ENCODE results near the gene FBXO9. TPM values are rescaled to one million over a fixed set of nuclear protein-coding genes. Genes with fewer than 3 reads are reported as not detected.

FBXO9 gene
- total RNA-seq, 2 experiments from 2014 or later, result 40.8 to 41.6 TPM

GRCh38 chr6:53113742-53114141, 48.5 kb downstream of the FBXO9 start:
- CTCF ChIA-PET, result no interaction called here
- ATAC-seq (no peak), DNase-seq (no peak)
- Mint-ChIP-seq H3K36me3 (ENCODE audit: low read depth) (no peaks in the 10 kb centered on the region), H3K27ac (no peak overlapping the region), H3K9me3 (peaks cover 7% of the 10 kb centered on the region), H3K4me1 (ENCODE audit: low read depth) (peaks cover 7% of the 10 kb centered on the region), H3K4me3 (no peak overlapping the region), H3K27me3 (no peaks in the 10 kb centered on the region)
- no peak for TF ChIP-seq CTCF (IDR thresholded peaks at IDR 0.05)
- POLR2A ChIA-PET, result interaction anchor here (1.3 kb wide), 2 partner anchors 12 to 19 kb away, joined by 4 read pairs; no protein-coding TSS in a partner anchor
- intact Hi-C loops (cut with micrococcal nuclease), result no loop called here

- no peaks in the 10 kb centered on the region for H3K27me3 Mint-ChIP-seq
- H3K36me3 Mint-ChIP-seq (ENCODE audit: low read depth), result no peaks in the 10 kb centered on the region
- peaks cover 7% of the 10 kb centered on the region for H3K9me3 Mint-ChIP-seq
- no peak overlapping the region for H3K4me3 Mint-ChIP-seq
- H3K4me1 Mint-ChIP-seq (ENCODE audit: low read depth), result peaks cover 7% of the 10 kb centered on the region
- CTCF ChIA-PET, result interaction anchor here (0.7 kb wide), 1 partner anchor 369 kb away, joined by 3 read pairs; no protein-coding TSS in a partner anchor
- intact Hi-C loops (cut with micrococcal nuclease), result no loop called here
- no peak for ATAC-seq
- H3K27ac Mint-ChIP-seq, result no peak overlapping the region
- no peak for DNase-seq
- TF ChIP-seq CTCF (IDR thresholded peaks at IDR 0.05), result no peak
- POLR2A ChIA-PET, result no interaction called here
Observed at GRCh38 chr6:53115113-53115512, 49.9 kb downstream of the FBXO9 start.

GRCh38 chr6:53115741-53116140, 50.5 kb downstream of the FBXO9 start:
- H3K4me1 Mint-ChIP-seq (ENCODE audit: low read depth), result peaks cover 7% of the 10 kb centered on the region
- H3K27ac Mint-ChIP-seq, result no peak overlapping the region
- POLR2A ChIA-PET, result interaction anchor here (0.6 kb wide), 1 partner anchor 194 kb away, joined by 3 read pairs; no protein-coding TSS in a partner anchor
- no peaks in the 10 kb centered on the region for H3K36me3 Mint-ChIP-seq (ENCODE audit: low read depth)
- no peak for DNase-seq
- intact Hi-C loops (cut with micrococcal nuclease), result no loop called here
- no peak for TF ChIP-seq CTCF (IDR thresholded peaks at IDR 0.05)
- peaks cover 7% of the 10 kb centered on the region for H3K9me3 Mint-ChIP-seq
- no peak overlapping the region for H3K4me3 Mint-ChIP-seq
- no peak for ATAC-seq
- CTCF ChIA-PET, result no interaction called here
- H3K27me3 Mint-ChIP-seq, result no peaks in the 10 kb centered on the region

- Mint-ChIP-seq H3K9me3 (peaks cover 7% of the 10 kb centered on the region), H3K4me1 (ENCODE audit: low read depth) (no peaks in the 10 kb centered on the region), H3K36me3 (ENCODE audit: low read depth) (no peaks in the 10 kb centered on the region), H3K27ac (no peak overlapping the region), H3K27me3 (no peaks in the 10 kb centered on the region), H3K4me3 (no peak overlapping the region)
- POLR2A ChIA-PET, result interaction anchor here (0.9 kb wide), 1 partner anchor 165 kb away, joined by 3 read pairs; no protein-coding TSS in a partner anchor
- TF ChIP-seq CTCF (IDR thresholded peaks at IDR 0.05), result no peak
- DNase-seq (no peak), ATAC-seq (no peak)
- CTCF ChIA-PET, result interaction anchor here (1.4 kb wide), 1 partner anchor 13 kb away, joined by 4 read pairs; no protein-coding TSS in a partner anchor
- intact Hi-C loops (cut with micrococcal nuclease), result no loop called here
Observed at GRCh38 chr6:53119349-53119748, 54.1 kb downstream of the FBXO9 start.

GRCh38 chr6:53119772-53120409, 54.7 kb downstream of the FBXO9 start:
- no peak overlapping the region for H3K4me3 Mint-ChIP-seq
- no peaks in the 10 kb centered on the region for H3K36me3 Mint-ChIP-seq (ENCODE audit: low read depth)
- H3K27me3 Mint-ChIP-seq, result no peaks in the 10 kb centered on the region
- DNase-seq (no peak), ATAC-seq (no peak)
- no peaks in the 10 kb centered on the region for H3K4me1 Mint-ChIP-seq (ENCODE audit: low read depth)
- POLR2A ChIA-PET, result interaction anchor here (0.9 kb wide), 1 partner anchor 164 kb away, joined by 3 read pairs; no protein-coding TSS in a partner anchor
- intact Hi-C loops (cut with micrococcal nuclease), result no loop called here
- CTCF ChIA-PET, result interaction anchor here (1.4 kb wide), 1 partner anchor 13 kb away, joined by 4 read pairs; no protein-coding TSS in a partner anchor
- no peak overlapping the region for H3K27ac Mint-ChIP-seq
- TF ChIP-seq CTCF (IDR thresholded peaks at IDR 0.05), result no peak
- H3K9me3 Mint-ChIP-seq, result peaks cover 4% of the 10 kb centered on the region

Data from activated CD8-positive, alpha-beta T cell treated with anti-CD3 and anti-CD28 coated beads for 36 hours (primary cell).